ENCODE measurements around the gene CENATAC. TPM values are rescaled to one million over a fixed set of nuclear protein-coding genes. Genes with fewer than 3 reads are reported as not detected.

The CENATAC gene
- total RNA-seq, 4 donors from 2014 or later, result 22.2 to 55.2 (median 30.8) TPM

GRCh38 chr11:119046489-119046888, 48.6 kb downstream of the CENATAC start:
- no peak for DNase-seq (ENCODE audit: extremely low spot score)
- Histone ChIP-seq H3K27ac (replicated peaks in 1 of 4) (no peak overlapping the region), H3K36me3 (peaks cover 49 to 72% (median 69%) of the 10 kb centered on the region in 4 donors), H3K4me3 (no peak overlapping the region), H3K9me3 (no peaks in the 10 kb centered on the region), H3K4me1 (no peaks in the 10 kb centered on the region), H3K27me3 (no peaks in the 10 kb centered on the region)
- TF ChIP-seq CTCF (IDR thresholded peaks at IDR 0.05), result no peak
- no peak for TF ChIP-seq EP300 (IDR thresholded peaks at IDR 0.05)
- no peak for TF ChIP-seq POLR2A (IDR thresholded peaks at IDR 0.05; ENCODE audit: low read depth)
- TF ChIP-seq POLR2AphosphoS5 (IDR thresholded peaks at IDR 0.05), result no peak
- intact Hi-C loops (cut with DNase I), result no loop called here
- no CpG with 5 or more reads among the region's 6 CpGs for WGBS

- TF ChIP-seq CTCF (IDR thresholded peaks at IDR 0.05) (no peak), EP300 (IDR thresholded peaks at IDR 0.05) (no peak), POLR2AphosphoS5 (IDR thresholded peaks at IDR 0.05) (no peak), POLR2A (IDR thresholded peaks at IDR 0.05; ENCODE audit: low read depth) (no peak)
- Histone ChIP-seq H3K27me3 (no peaks in the 10 kb centered on the region), H3K4me1 (no peaks in the 10 kb centered on the region), H3K4me3 (no peak overlapping the region), H3K27ac (replicated peaks in 1 of 4) (no peak overlapping the region), H3K9me3 (no peaks in the 10 kb centered on the region), H3K36me3 (peaks cover 56 to 79% (median 77%) of the 10 kb centered on the region in 4 donors)
- intact Hi-C loops (cut with DNase I), result no loop called here
- no peak for DNase-seq (ENCODE audit: extremely low spot score)
- 93% methylated on average over 6 of the region's 6 CpGs for WGBS
Measured at GRCh38 chr11:119047205-119047604, 49.3 kb downstream of the CENATAC start.

GRCh38 chr11:119048644-119049043, 50.7 kb downstream of the CENATAC start:
- Histone ChIP-seq H3K4me3 (no peak overlapping the region), H3K36me3 (peaks cover 69 to 94% (median 91%) of the 10 kb centered on the region in 4 donors), H3K4me1 (no peaks in the 10 kb centered on the region), H3K27ac (replicated peaks in 1 of 4) (no peak overlapping the region), H3K27me3 (no peaks in the 10 kb centered on the region), H3K9me3 (no peaks in the 10 kb centered on the region)
- TF ChIP-seq POLR2AphosphoS5 (IDR thresholded peaks at IDR 0.05) (no peak), EP300 (IDR thresholded peaks at IDR 0.05) (no peak), POLR2A (IDR thresholded peaks at IDR 0.05; ENCODE audit: low read depth) (no peak), CTCF (IDR thresholded peaks at IDR 0.05) (no peak)
- 98% methylated on average over 9 of the region's 9 CpGs for WGBS
- intact Hi-C loops (cut with DNase I), result no loop called here
- DNase-seq (ENCODE audit: extremely low spot score), result no peak

GRCh38 chr11:119049081-119049480, 51.1 kb downstream of the CENATAC start:
- no peak overlapping the region for H3K4me3 ChIP-seq
- H3K27ac ChIP-seq (replicated peaks in 1 of 4), result no peak overlapping the region
- TF ChIP-seq CTCF (IDR thresholded peaks at IDR 0.05), result no peak
- TF ChIP-seq POLR2AphosphoS5 (IDR thresholded peaks at IDR 0.05), result no peak
- no peak for TF ChIP-seq EP300 (IDR thresholded peaks at IDR 0.05)
- TF ChIP-seq POLR2A (IDR thresholded peaks at IDR 0.05; ENCODE audit: low read depth), result no peak
- no peaks in the 10 kb centered on the region for H3K4me1 ChIP-seq
- peaks cover 72 to 98% (median 95%) of the 10 kb centered on the region in 4 donors for H3K36me3 ChIP-seq
- H3K27me3 ChIP-seq, result no peaks in the 10 kb centered on the region
- intact Hi-C loops (cut with DNase I), result no loop called here
- no peaks in the 10 kb centered on the region for H3K9me3 ChIP-seq
- no peak for DNase-seq (ENCODE audit: extremely low spot score)
- 97% methylated on average over 4 of the region's 7 CpGs for WGBS
